Hematopoietic multipotent progenitor cell treated with erythropoietin and hydrocortisone succinate and interleukin-3 and kit ligand, for 6 days (in vitro differentiated cells): Measurements from ENCODE around the gene SMTNL1.

Experiments
- DNase-seq: peaks from one replicate; pipeline ENCODE4 v3.0.0-alpha.2; 2015

SMTNL1 gene

DNA sequence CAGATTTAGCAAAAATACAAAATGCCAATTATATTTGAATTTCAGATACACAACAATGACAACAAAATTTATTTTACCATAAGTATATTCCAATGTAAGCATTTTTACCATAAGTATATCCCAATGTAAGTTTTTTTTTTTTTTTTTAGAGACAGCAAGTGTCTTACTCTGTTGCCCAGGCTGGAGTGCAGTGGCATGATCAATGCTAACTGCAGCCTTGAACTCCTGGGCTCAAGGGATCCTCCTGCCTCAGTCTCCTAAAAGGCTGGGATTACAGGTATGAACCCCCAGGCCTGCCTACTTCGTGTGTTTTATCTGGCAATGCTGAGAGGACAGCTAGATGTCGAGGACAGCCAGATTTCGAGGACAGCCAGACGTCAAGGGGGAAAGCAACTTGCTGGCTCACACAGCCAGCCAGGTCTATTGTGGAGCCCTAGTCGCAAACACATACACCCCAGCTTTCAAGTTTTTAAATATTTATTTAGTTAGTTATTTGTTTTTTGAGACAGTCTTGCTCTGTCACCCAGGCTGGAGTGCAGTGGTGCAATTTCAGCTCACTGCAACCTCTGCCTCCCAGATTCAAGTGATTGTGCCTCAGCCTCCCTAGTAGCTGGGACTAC, 59.0 kb downstream of the SMTNL1 start:
- no peak for DNase-seq

GRCh38 chr11:57597461-57597915, 60.1 kb downstream of the SMTNL1 start, which contains the start of gene SERPING1:
TSS of gene SERPING1 (plus strand) at chr11:57597685. CDS start at chr11:57598271, 586 bp downstream.
- DNase-seq = no peak

GRCh38 chr11:57597916-57598830, 60.8 kb downstream of the SMTNL1 start:
- no peak for DNase-seq

DNA sequence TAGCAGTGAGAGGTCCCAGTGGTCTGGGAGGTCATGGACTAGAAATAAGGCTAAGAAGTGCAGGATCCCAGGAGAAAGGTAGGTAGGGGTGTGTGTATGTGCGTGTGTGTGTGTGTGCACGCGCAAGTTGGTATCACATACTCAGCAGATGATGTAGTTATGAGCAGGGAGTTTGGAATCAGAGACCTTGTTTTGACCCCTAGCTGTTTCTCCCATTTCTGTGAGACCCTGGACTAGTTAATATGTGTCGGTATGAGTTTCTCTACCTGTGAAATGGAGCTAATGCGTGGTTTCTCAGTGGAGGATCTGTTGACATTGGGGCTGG, 61.4 kb downstream of the SMTNL1 start:
- no peak for DNase-seq

DNA sequence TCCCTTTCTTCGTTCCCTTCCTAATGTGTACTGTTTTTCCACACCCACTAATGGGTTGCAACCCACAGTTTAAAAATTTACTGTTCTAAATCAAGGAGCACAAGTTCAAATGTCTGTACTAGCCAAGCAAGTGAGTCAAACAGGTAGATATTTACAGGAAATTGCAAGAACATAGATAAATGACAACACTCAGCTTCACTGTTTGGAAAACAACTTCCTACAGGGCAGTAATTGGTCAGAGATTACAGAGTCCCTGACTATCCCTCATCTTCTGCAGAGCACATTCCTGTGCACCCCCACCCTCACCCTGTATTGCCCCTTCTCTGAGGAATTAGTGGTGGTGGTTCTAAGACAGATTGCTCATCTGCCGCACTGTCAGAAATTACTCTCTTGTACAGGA, 62.0 kb downstream of the SMTNL1 start:
- no peak for DNase-seq
